Stimulated activated CD8-positive, alpha-beta memory T cell treated with anti-CD3 and anti-CD28 coated beads, Interleukin-12 subunit alpha, Interleukin-12 subunit beta, amount 100 ng/mL, for 1 hour (primary cell): ENCODE measurements around the gene MCF2L2.
A peak's percentile ranks its signal among the peaks of the same experiment; 100 is the strongest.

Experiments used
- DNase-seq: peaks from one replicate; pipeline ENCODE4 v3.0.0-alpha.2; 2020; ENCODE audit warnings: low read depth

MCF2L2 gene

DNA sequence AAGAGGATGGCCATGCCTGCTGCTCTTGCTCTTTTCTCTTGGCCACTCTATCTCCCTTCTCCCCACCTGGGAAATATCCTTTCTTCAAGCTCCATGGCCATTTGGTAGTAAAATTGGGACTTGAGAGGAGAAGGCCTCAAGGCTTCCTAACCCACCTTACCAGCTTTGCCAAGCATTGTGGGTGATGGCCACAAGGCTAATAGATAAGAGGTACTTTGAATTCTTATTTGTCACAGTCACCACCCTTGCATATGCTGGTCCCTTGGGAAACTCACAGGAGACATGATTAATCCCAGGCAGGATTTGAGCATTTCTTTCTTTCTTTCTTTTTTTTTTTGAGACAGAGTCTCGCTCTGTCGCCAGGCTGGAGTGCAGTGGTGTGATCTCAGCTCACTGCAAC is 138.2 kb downstream of the MCF2L2 start:
- no peak for DNase-seq

DNA sequence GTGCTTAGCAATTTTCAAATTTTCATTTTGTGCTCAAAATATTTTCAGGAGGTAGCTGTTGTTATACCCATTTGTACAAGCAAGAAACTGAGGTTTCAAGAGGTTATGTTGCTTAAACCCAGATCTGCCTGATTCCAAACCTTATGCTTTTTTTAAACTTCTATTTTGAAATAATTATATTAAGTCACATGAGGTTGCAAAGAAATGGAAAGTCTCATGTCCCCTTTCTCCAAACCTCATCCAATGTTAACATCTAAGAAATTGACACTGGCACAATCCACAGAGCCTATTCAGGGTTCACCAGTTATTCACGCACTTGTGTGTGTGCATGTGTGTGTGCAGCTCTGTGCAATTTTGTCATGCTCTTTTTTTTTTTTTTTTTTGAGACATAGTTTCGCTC is 140.3 kb downstream of the MCF2L2 start:
- DNase-seq, result no peak

DNA sequence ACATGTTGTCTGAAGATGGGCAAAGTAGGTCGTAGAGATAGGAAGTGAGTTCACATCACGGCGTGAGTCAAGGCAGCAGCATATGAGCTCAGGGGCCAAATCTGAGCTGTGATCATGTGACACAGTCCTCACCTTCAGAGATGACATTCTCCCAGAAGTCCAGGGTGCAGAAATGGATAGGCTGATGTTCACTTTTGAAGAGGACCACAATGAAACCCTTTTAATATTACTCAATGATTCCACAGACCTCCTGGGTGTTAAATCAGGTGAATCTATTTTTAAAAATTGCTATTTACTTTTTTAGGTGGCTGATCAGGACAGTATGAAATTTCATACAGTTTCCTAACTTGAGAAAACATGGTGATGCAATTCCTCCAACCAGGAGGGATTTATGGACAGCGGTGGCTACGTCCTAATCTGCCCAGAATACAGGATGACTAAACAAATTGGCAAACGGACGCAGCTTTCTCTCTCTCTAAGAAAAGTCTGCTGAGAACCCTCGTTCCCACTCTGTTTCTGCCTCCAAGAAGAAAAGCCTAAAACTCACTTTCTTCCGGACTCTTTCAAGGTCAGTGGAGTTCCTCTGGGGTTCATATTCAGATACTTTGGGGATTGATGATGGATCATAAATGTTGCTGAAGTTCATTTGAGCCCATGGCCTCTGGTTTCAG is 141.0 kb downstream of the MCF2L2 start:
- no peak for DNase-seq

DNA sequence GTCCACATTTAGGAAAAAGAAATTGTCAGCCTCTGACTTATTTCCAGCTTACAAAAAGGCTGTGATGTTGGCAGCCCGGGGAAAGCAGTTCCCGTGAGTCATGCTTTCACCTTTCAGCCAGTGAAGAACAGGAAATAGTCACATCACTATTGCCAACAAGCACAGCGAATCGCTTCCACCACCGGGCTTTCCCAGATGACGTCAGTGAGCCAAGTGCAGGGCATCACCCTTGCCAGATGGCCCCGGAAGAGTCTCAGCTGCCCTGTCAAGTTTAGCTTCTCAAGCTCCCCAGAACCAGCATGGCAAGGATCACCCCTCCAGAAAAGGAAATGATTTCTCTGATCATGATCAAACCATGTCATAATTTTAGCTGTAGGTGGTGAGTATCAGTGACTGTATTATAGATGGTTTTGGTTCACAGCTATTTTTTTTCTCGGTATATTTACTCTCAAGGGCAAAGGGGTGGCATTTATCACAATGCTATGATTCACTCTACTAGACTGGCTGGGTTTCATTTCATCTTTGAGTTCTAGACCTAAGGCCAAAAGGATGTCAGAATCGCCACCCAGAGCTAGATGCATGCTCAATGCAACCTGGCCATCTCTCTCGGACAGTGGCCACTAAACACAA is 142.5 kb downstream of the MCF2L2 start:
- DNase-seq, result peak; percentile 89

DNA sequence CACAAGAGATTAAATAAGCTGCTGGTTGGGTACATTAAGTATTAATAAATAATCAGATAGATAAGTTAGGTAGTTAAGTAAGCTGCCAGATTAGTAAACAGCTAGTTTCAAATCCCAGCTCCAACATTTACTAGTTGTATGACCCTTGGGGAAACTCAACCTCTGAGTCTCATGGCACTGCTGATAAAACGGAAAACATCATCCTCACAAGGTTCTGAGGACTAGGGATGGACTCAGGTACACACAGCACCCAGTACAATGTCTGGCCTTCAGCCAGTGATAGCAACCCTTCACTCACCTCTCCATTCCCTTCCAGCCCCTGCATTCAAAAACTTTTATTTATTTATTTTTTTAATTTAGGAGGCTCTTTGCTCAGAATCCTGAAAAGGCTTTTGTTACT is 143.1 kb downstream of the MCF2L2 start:
- DNase-seq, result no peak

DNA sequence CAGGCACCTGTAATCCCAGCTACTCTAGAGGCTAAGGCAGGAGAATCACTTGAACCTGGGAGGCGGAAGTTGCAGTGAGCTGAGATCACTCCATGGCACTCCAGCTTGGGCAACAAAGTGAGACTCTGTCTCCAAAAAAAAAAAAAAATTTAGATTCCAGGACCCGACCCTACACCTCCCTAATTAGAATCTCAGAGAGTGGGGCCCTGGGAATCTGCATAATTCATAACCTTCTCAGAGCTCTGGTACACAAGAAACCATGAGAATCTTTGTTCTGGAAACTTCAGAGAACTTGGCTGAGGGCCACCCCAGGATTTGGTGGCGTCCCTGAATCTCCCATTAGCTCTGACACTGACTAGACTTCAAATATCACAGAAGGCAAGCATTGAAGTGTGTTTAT is 143.8 kb downstream of the MCF2L2 start:
- no peak for DNase-seq

DNA sequence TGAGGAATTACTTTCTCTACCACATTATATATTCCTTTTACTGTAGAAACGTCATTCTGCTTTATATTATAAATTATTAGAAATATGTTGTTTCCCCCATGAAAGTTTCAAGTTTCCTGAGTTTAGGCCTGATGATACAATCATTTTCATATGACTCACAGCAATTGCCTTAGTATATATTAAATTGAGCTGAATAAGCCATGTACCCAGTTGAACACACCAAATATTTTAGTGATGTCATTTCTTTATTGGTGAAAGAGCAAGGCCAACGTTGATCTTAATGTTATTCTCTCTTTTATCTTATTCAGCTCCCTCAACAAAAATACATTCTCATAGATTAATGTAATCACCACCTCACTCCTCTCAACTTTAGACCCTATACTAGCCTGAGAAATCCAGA is 144.5 kb downstream of the MCF2L2 start:
- DNase-seq, result no peak

DNA sequence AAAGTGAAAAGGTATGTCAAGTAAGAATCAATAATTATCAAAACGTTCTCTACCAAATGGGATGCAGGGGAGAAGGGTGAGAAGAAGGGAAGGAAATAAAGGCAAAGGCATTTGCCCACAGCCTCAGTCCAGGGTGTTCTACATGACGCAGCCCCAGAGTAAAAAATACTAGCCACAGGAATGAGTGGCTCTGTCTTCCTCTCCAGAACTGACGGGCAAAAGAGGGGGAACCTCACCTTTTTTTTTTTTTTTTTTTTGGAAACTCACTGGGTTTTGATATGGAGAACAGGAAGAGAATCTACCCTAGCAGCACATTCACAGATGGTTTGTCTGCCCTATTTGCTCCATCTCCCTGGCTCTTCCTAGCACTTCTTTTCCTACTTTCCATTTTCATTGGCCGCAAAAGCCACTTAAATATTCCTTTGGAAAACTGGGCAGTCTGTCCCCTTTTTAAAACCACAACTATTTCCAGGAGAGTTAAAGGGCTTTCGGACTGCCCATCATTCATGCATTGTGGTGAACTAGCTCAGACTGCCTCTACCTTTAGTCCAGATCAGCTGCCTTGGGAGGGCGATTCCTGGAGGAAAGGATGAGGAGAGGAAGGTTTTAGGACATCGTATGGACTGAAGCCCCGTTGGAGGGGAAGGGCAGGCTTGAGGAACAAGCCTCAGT is 147.2 kb downstream of the MCF2L2 start:
- no peak for DNase-seq

DNA sequence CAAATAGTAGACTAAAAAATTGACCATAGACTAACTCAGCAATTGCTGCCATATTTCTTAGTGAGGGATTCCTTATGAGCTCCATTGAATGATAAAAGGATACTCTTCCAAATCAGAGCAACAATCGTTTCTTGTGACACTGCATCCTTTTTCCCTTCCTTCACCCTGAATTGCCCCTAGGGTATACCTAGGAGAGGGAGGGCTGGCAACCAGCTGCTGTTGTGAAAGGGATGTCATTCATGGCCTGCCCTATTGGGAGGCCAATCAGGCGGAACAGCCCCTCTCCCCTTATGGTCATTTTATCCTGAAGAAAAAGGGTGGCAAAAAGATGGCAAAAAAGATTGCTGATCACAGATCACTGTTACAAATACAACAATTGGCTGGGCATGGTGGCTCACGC is 149.0 kb downstream of the MCF2L2 start:
- no peak for DNase-seq

DNA sequence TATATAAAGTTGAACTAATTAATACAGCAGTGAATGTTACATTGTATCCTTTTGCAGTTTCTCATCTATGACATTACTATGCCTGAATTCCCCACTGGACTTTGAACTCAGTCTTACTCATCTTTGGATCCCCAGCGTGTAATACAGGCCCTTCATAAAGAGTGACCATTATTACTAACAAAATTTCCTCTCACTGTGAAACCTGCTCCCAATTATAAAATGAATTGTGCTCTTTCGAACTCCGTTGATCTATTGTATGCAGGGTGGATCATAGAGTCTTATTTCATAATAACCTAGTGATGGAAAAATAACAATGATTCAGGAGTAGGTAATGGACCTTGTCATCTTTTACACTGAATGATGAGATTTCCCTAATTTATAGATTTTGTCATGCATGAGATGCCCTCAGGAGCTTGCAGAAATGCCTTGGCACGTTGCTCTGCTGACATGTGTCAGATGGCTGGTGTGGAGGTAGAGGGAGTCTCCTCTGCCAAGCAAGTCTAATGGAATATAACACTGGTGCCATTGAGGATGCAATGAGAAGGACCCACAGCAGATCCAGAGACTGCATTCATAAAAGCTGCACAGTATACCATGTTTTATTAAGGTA is 149.8 kb downstream of the MCF2L2 start:
- DNase-seq, result no peak

DNA sequence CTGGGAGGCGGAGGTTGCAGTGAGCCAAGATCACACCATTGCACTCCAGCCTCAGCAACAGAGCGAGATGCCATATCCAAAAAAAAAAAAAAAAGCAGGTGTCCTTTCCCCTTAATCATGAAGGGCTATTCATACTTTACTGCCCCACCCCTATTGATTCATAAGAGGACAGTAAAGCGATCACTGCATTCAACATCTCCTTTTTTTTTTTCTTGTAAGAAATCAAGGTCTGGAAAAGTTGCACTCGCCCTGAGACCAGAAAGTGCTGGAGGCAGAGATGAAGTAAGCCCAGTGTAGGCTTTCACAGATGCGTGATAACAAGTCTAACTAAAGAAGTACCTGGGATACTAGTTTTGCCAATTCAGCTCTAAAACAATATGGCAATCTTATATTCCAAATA is 151.2 kb downstream of the MCF2L2 start:
- DNase-seq, result no peak

DNA sequence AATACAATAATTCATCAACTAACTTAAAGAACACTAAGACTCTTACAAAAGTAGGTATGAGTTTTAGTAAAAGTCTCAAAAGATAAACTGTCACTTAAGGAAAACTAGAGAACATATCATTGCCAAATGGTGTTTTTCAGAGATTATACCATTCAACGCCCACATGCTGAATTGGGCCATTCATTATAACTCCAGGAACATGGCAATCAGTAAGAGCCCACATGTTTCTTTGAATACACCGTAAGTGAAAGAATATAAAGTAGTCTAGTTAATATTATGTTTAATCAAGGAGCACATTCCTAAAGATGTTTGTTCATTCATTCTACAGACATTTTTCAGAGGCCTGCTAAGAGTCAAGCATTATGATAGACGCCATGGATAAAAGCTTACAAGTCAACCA is 152.5 kb downstream of the MCF2L2 start:
- no peak for DNase-seq

DNA sequence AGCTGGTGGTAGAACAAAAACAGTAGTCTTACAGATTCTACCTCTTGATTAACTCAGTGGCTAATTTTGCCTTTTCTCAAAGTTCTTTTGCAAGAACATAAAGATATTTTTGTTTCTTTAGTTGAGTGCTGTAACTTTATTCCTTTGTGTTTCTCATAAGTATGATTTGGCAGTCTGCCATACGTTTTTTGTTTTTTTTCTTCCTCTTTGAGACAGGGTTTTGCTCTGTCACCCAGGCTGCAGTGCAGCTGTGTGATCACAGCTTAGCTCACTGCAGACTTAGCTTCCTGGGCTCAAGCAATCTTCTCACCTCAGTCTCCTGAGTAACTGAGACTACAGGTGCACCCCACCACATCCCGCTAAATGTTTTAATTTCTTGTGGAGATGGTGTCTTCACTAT is 153.0 kb downstream of the MCF2L2 start:
- no peak for DNase-seq

DNA sequence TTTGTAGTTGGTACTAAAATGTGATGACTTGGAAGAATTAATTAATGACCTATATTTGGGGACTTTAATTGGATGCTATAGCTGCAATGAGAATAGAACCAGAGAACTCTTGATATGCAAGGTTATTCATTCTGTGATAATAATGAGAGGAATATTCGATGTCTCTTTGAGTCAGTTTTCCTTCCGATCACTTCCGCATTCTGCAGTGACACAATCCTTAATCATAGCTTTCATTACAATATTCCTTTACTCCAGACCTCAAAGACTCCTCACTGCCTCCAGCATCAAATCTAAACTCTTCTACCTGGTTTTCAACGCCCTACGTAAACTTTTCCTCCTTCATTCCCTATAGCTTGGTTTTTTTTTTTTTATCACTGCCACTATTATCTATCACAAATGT is 153.8 kb downstream of the MCF2L2 start:
- no peak for DNase-seq

DNA sequence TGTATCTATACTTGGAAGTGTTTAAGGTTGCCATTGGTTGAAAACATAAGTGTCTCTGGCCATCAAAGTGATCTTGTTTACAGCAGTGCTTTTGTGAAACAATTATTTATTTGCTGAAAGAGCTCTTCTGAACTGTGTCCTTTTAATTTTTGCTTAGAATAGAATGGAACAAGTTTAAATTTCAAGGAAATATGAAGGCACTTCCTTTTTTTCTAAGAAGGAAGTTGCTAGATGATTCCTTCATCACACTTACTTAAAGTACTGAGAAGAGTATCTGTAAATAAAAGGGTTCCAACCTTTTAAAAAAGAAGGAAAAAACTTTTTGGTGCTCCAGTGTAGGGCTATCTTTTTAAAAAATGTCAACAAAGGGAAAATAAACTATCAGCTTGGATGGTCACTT is 155.6 kb downstream of the MCF2L2 start:
- no peak for DNase-seq

DNA sequence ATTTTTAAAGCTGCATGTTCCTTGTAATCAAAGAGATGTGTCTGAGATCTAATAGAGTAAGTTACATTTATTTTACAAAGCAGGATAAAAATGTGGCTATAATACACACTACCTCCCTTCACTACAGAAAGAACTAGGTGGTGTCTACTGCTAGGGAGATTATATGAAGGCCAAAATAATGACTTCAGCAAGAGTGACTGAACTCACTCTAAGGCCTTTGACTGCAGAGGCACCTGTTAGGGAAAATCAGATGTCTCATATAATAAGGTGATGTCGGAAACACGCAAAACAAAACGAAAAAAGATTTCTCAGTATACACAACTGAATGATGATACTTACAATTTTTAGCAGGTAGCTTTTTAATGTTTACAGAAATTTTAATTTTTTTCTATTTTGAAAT is 156.3 kb downstream of the MCF2L2 start:
- DNase-seq, result no peak

DNA sequence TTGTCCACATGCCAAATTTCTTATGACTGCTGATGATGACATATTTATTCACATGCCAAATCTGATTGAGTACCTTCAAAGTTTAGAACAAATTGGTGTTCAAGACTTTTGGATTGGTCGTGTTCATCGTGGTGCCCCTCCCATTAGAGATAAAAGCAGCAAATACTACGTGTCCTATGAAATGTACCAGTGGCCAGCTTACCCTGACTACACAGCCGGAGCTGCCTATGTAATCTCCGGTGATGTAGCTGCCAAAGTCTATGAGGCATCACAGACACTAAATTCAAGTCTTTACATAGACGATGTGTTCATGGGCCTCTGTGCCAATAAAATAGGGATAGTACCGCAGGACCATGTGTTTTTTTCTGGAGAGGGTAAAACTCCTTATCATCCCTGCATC is 158.1 kb downstream of the MCF2L2 start:
- DNase-seq, result no peak

DNA sequence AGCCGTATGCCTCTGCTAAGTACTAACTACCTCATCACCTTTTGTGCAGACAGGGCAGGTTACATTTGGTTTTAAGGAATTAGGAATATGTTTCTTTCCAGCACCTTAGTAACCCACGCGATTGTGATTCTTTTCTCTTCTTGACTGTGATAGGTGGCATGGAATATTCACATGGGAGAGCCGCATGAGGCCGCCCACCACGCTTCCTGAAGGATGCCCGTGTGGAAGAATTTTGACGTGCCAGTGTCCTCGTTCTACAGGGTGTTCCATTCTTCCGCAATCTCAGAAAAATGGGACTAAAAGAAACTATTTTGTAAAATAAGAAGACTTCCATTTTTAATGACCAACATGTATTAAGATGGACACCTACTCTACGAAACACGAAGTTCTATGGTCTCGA is 159.1 kb downstream of the MCF2L2 start:
- no peak for DNase-seq

DNA sequence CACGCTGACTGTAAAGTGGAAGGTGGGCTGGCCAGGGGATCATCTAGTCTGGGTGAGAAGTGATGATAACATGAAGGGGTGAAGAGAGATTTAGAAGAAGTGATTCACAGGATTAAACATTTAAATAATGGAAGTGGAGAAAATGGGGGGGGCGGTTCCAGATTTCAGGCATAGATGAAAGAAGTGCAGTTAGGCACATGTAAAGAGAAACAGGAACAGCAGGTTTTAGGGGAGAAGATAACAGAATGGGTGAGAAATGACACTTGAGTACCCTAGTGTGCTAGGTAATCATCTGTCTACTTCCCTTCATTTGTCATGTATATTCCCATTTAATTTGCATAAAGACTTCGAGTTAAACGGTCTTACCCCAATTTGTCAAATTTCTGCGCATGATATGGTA is 160.1 kb downstream of the MCF2L2 start:
- DNase-seq, result no peak

DNA sequence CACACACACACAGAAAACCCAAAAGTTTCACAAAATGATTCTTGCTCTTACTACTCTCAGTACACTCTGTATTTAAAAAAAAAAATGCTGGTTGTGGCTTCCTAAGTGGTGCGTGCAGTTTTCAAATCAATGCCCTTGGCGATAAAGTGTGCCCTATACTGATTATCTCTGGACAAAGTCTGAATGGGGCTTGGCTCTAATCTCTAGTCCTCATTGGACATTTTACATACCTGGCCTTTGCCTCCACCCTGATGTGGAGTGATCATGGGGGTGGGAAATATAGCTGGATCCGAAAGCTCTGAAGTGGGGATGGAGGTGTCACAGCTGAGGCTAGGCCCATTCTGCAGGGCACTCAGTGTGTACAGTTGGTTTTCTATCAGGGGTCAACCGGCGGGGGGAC is 161.3 kb downstream of the MCF2L2 start:
- DNase-seq, result no peak

DNA sequence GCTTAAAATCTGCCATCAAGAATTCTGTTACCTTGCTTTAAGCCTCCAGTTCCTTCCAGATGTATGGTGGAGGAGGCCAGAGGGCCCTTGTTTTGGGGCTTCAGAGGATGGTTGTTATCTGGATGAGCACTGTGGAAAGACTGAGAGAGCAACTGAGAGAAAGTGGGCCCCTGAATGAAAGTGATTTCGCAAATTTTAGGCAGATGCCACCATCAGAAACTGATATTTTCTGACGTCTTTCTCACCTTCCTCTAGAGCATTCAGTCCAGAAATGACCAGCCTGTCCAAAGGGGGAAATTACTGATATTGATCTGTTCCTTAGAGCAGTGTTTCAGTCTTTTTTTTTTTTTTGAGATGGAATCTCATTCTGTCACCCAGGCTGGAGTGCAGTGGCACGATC is 162.0 kb downstream of the MCF2L2 start:
- DNase-seq, result no peak

DNA sequence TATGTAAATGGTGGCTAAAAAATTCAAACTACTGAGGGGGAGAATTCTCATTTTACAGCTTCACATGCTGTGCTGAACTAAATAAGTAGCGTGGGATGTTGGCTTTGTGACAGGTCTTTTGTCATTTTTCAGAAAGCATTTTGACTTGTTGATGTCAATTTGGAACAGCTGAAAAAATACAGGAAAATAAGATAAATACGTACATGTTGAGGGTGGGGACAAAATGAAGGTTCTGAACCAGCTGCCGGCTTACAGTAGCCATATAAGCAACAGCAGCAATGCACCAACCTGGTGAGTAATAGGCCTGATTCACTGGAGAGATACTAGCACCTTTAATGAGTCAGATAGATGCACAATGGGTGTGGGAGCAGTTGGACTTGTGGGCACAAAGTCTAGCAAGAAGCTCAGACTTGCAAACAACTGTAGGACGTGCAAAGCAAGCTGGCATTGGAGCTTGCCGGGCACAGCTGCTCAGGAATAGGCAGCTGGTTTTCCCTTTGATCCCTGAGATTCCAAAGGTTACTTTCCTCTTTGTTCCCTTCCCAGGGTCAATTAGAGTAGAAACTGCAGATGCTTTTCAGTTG is 162.5 kb downstream of the MCF2L2 start:
- no peak for DNase-seq

DNA sequence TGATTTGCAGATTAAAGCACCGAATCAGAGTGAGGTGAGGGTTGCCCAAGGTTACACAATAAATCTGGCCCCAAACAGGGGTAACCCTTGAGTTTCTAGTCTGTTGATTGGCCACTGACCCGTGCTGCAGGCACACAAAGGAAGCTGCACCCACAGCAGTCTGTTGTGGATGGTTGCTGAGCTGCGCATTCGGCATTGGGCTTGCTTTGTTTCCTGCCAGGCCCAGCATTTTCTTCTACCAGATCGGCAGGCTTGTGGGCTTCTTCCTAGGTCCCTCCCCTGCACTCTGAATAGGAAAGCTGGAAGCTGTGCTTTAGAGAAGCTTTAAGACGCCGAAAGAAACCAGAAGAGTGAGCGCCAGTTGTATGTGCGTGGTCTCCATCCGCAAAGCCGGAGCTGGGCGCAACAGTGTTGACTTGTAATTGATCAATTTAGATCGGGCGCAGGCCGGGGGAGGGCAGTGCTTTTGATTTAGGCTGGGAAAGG is 163.2 kb downstream of the MCF2L2 start:
- DNase-seq, result no peak
